Stimulated activated naive CD4-positive, alpha-beta T cell treated with Interleukin-2 at 50 U/mL for 16 hours (primary cell): Measurements from ENCODE around the gene ZNF548.
A peak's percentile ranks its signal among the peaks of the same experiment; 100 is the strongest.

Experiments used
- DNase-seq: peaks from one replicate; lab custom pipeline; 2025; lab: John Stamatoyannopoulos, UW

ZNF548 gene

GRCh38 chr19:57398868-57399267 is 9.2 kb downstream of the ZNF548 start:
- DNase-seq, result no peak

- DNase-seq, result no peak
Observed at GRCh38 chr19:57403737-57404563, 14.3 kb downstream of the ZNF548 start.

- DNase-seq, result peak; percentile 63
Observed at GRCh38 chr19:57406516-57407123, 17.0 kb downstream of the ZNF548 start.

- peak; percentile 94 for DNase-seq
Observed at GRCh38 chr19:57410877-57411671, 21.4 kb downstream of the ZNF548 start, which contains the start of gene ZNF17. ZNF17 (plus strand) TSS chr19:57411161; CDS start chr19:57413616, 2,455 bp downstream.

- DNase-seq, result no peak
Observed at GRCh38 chr19:57419439-57419838, 29.8 kb downstream of the ZNF548 start.

DNA sequence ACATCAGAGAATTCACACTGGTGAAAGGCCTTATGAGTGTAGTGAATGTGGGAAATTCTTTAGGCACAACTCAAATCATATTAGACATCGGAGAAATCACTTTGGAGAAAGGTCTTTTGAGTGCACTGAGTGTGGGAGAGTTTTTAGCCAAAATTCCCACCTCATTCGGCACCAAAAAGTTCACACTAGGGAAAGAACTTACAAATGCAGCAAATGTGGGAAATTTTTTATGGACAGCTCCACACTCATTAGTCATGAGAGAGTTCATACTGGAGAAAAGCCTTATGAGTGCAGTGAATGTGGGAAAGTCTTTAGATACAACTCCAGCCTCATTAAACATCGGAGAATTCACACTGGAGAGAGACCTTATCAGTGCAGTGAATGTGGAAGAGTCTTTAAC is 31.4 kb downstream of the ZNF548 start:
- no peak for DNase-seq

- DNase-seq, result no peak
Observed at GRCh38 chr19:57434386-57435061, 44.9 kb downstream of the ZNF548 start.

DNA sequence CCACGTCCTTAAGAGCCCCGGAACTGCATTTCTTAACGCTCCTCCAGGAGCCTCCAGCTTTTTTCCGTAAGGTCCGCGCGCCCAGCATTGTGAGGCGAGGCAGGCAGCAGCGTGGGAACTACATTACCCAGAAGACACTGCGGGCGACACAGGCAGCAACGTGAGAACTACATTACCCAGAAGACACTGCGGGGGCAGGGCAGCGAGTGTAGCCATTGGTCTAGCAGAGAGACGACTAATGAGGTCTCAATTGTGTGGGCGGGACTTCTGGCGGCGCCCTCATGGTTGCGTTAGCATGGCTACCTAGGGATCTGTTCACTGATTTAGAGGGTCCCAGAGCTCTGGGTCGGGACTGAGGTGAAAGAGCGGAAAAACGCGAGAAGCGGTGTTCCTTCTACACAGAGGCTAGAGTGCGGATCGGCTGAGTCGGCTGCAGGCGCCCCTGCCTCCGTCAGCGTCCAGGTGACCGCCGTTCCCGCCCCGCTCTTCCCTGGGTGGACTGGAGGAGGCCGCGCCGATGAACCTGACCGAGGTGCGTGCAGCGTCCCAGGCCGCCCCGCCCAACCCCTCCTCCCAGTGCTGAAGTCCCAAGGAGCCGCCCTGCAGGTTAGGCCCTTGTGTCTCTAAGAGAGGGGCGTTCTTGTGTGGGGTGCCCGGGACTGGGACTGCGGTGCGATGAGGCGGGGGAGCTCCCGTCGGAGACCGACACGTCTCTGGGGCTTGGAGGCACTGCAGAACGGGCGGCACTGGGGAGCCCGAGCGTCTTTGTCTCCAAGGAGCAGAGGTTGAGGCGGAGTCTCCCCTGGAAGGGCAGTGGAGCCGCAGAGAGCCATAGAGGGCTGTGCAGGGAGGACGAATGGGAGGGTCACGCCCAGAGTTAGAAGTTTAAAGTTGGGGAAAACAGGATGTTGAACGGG is 45.7 kb downstream of the ZNF548 start, which contains the start of gene ZNF749:
TSS of gene ZNF749 (plus strand) at position 264 of the 917 bp plus-strand sequence. CDS start at position 518, 254 bp downstream.
- DNase-seq, result peak; percentile 98

- no peak for DNase-seq
Observed at GRCh38 chr19:57436417-57436816, 46.8 kb downstream of the ZNF548 start.

DNA sequence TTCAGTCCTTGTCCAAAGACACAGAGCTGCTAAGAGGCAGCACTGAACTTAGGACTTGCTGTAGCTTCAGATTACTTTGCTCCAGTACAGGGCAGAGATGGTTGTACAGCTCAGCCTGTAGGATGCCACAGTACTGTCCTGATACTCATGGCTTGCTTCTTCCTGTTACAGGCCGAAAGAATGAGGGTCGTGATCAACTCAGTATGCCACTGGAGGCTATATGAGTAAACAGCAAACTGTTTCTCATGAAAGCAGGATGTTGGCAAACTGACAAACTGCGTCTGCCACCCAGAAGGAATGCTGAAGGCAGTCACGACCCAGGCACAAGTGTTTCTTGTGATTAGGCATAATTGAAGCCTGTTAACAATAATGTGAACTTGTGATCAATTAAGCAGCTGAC is 48.3 kb downstream of the ZNF548 start:
- no peak for DNase-seq

- DNase-seq, result no peak
Observed at GRCh38 chr19:57438925-57439324, 49.3 kb downstream of the ZNF548 start.

DNA sequence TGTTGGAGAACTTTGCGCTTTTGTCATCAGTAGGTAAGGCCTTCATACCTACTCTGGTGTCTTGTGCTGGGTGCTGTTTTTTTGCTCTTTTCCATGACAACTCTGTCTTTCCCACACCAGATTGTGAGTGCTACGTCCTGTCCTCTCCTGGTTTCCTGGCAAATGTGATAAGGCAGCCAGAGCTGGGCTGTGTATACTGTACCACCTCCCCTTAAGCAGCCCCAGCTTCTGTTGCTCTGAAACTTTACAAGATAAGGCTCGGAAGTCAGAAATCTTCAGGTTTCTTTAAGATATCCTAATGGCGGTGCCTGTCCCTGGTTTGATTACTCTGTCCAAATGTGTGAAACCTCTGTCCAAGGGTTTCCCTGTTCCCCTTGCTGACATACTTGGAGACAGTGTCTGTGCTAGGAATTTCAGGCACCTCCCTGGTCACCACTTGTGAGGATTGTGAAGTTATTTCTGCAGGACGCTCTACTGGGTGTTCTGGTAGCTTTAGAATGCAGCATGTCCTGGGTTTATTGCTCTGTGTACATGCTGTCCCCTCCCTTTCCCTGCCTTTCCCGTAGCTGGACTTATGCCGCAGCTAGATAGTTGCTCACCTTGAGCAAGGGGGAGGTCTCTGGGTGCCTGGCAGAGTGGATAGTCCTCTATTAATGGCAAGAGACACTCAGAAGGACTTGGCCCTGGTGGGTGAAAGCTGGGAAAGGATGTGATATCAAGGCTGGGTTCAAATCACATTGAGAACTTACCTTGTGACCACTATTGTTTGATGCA is 52.5 kb downstream of the ZNF548 start:
- no peak for DNase-seq

- DNase-seq, result no peak
Observed at GRCh38 chr19:57443121-57443696, 53.6 kb downstream of the ZNF548 start.

DNA sequence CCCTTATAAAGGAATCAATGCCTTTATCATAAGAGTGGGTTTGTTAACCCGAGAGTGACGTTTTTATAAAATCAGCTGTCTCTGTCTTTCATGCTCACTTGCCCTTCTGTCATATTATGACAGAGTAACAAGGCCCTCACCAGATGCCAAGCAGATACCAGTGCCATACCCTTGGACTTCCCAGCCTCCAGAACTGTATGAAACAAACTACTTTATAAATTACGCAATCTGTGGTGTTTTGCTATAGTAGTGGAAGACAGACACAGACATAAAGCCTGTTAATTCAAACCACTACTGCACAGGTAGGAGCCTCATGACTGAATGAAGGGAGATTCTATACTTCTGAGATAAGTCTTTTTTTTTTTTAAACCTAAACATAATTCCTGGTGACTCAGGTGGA is 62.7 kb downstream of the ZNF548 start:
- no peak for DNase-seq
